HepG2 (cell line): ENCODE measurements around the gene SELENOH. TPM values are rescaled to one million over a fixed set of nuclear protein-coding genes. Genes with fewer than 3 reads are reported as not detected.

Experiments
- AKAP8 ChIP-seq: sonication (generic); formaldehyde crosslinking; IDR thresholded peaks from 2 replicates; pipeline ENCODE4 v1.5.1; 2020; ENCODE audit warnings: mild to moderate bottlenecking, missing genetic modification reagents
- ATF1 ChIP-seq: IDR thresholded peaks from 2 replicates; pipeline ENCODE4 v1.6.1; 2016; ENCODE audit warnings: mild to moderate bottlenecking, control low read depth
- CENPX ChIP-seq: sonication (generic); formaldehyde crosslinking; IDR thresholded peaks from 2 replicates; pipeline ENCODE4 v1.9.0; 2021; ENCODE audit warnings: mild to moderate bottlenecking, missing genetic modification reagents, moderate library complexity
- MZF1 ChIP-seq: sonication (generic); formaldehyde crosslinking; IDR thresholded peaks from 2 replicates; pipeline ENCODE4 v1.8.1; 2023; ENCODE audit warnings: mild to moderate bottlenecking, missing genetic modification reagents, borderline replicate concordance
- POGZ ChIP-seq: sonication (generic); formaldehyde crosslinking; IDR thresholded peaks from 2 replicates; pipeline ENCODE4 v1.4.0; 2020; ENCODE audit warnings: mild to moderate bottlenecking, missing genetic modification reagents
- PPARG ChIP-seq: conservative IDR thresholded peaks from 2 replicates; pipeline ENCODE4 v1.6.1; 2016; ENCODE audit warnings: missing biosample characterization, missing genetic modification reagents
- RBAK ChIP-seq: sonication (generic); formaldehyde crosslinking; IDR thresholded peaks from 2 replicates; pipeline ENCODE4 v1.5.1; 2020; ENCODE audit warnings: mild to moderate bottlenecking, missing genetic modification reagents
- XBP1 ChIP-seq: sonication (generic); formaldehyde crosslinking; IDR thresholded peaks from 2 replicates; pipeline ENCODE4 v1.5.0; 2020; ENCODE audit warnings: missing genetic modification reagents
- ZBTB26 ChIP-seq: IDR thresholded peaks from 2 replicates; pipeline ENCODE4 v1.6.1; 2016; ENCODE audit warnings: missing compliant biosample characterization, missing genetic modification reagents, borderline replicate concordance
- ZFP91 ChIP-seq: sonication (generic); formaldehyde crosslinking; IDR thresholded peaks from 2 replicates; pipeline ENCODE4 v1.9.0; 2022; ENCODE audit warnings: missing genetic modification reagents, mild to moderate bottlenecking, borderline replicate concordance
- ZMAT3 ChIP-seq: sonication (generic); formaldehyde crosslinking; conservative IDR thresholded peaks from 2 replicates; pipeline ENCODE4 v1.7.0; 2021; ENCODE audit warnings: missing genetic modification reagents
- ZNF10 ChIP-seq: sonication (generic); formaldehyde crosslinking; IDR thresholded peaks from 2 replicates; pipeline ENCODE4 v1.4.0; 2020; ENCODE audit warnings: mild to moderate bottlenecking, low read depth, missing genetic modification reagents, borderline replicate concordance
- ZNF563 ChIP-seq: sonication (generic); formaldehyde crosslinking; IDR thresholded peaks from 2 replicates; pipeline ENCODE4 v1.8.0; 2022; ENCODE audit warnings: mild to moderate bottlenecking, moderate library complexity, missing genetic modification reagents
- polyA plus RNA-seq, 8 experiments: library from polyadenylated mRNA; depleted of rRNA in 3 of 8; stranded (reverse) in 7 of 8; unstranded in 1 of 8; fragments of >200 nt; fragmentation: Illumina TruSeq in 4 of 8; extraction: Trizol in 4 of 8; gene quantifications; 2 replicates each; pipeline versions ENCODE4 v1.2.1 to v1.2.3, GENCODE V29; 2011 to 2016; ENCODE audit warnings: low read depth in 4 of 8, missing spikeins in 1 of 8, mixed read lengths in 1 of 8; ENCODE audit not compliant: insufficient read depth in 1 of 8
- total RNA-seq, 5 experiments: library from RNA; depleted of rRNA; stranded (reverse); fragments of >200 nt; fragmentation: Illumina TruSeq; extraction: Trizol; gene quantifications; 2 replicates each; pipeline ENCODE4 v1.2.3, GENCODE V29; 2016; ENCODE audit warnings: low read depth in 1 of 5
- TF ChIP-seq, protein P1 (sequence below): sonication (generic); formaldehyde crosslinking; IDR thresholded peaks from 2 replicates; pipeline ENCODE4 v1.5.0; 2020; ENCODE audit warnings: missing genetic modification reagents
- TF ChIP-seq, protein P2 (sequence below): sonication (generic); formaldehyde crosslinking; IDR thresholded peaks from 2 replicates; pipeline ENCODE4 v1.8.1; 2022; ENCODE audit warnings: mild to moderate bottlenecking, missing genetic modification reagents
- TF ChIP-seq, protein P3 (sequence below): sonication (generic); formaldehyde crosslinking; IDR thresholded peaks from 2 replicates; pipeline ENCODE4 v1.4.0; 2020; ENCODE audit warnings: mild to moderate bottlenecking, missing genetic modification reagents
- TF ChIP-seq, protein P4 (sequence below): sonication (generic); formaldehyde crosslinking; IDR thresholded peaks from 2 replicates; pipeline ENCODE4 v1.9.0; 2021; ENCODE audit warnings: mild to moderate bottlenecking, missing genetic modification reagents

SELENOH gene
- total and polyA plus RNA-seq, 2 of the 13 experiments (the other 11 are each of a cell fraction or from before 2014, with no cell fraction given) = 27.2 to 77.4 TPM

GRCh38 chr11:57712256-57713150, 28.8 kb upstream of the SELENOH start, which contains the start of gene TMX2 (continued):
- TF ChIP-seq ZNF10 (CRISPR knock-in tag) (no peak), PPARG (CRISPR knock-in tag) (no peak), ZBTB26 (no peak), CENPX (CRISPR knock-in tag) (no peak), ZNF563 (CRISPR knock-in tag) (no peak), RBAK (CRISPR knock-in tag) (peak; percentile 53; the same call in 1 of the 2 replicates), XBP1 (CRISPR knock-in tag) (no peak), ZMAT3 (CRISPR knock-in tag) (no peak), POGZ (peak; percentile 76), AKAP8 (no peak), ATF1 (CRISPR knock-in tag) (peak; percentile 97), MZF1 (CRISPR knock-in tag) (no peak), ZFP91 (CRISPR knock-in tag) (peak; percentile 76)
- TF ChIP-seq, protein P1, sequence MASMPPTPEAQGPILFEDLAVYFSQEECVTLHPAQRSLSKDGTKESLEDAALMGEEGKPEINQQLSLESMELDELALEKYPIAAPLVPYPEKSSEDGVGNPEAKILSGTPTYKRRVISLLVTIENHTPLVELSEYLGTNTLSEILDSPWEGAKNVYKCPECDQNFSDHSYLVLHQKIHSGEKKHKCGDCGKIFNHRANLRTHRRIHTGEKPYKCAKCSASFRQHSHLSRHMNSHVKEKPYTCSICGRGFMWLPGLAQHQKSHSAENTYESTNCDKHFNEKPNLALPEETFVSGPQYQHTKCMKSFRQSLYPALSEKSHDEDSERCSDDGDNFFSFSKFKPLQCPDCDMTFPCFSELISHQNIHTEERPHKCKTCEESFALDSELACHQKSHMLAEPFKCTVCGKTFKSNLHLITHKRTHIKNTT (CRISPR knock-in tag) = no peak
- TF ChIP-seq, protein P2, sequence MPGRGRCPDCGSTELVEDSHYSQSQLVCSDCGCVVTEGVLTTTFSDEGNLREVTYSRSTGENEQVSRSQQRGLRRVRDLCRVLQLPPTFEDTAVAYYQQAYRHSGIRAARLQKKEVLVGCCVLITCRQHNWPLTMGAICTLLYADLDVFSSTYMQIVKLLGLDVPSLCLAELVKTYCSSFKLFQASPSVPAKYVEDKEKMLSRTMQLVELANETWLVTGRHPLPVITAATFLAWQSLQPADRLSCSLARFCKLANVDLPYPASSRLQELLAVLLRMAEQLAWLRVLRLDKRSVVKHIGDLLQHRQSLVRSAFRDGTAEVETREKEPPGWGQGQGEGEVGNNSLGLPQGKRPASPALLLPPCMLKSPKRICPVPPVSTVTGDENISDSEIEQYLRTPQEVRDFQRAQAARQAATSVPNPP (CRISPR knock-in tag) = no peak
- TF ChIP-seq, protein P3, sequence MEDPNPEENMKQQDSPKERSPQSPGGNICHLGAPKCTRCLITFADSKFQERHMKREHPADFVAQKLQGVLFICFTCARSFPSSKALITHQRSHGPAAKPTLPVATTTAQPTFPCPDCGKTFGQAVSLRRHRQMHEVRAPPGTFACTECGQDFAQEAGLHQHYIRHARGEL (CRISPR knock-in tag) = no peak
- TF ChIP-seq, protein P4, sequence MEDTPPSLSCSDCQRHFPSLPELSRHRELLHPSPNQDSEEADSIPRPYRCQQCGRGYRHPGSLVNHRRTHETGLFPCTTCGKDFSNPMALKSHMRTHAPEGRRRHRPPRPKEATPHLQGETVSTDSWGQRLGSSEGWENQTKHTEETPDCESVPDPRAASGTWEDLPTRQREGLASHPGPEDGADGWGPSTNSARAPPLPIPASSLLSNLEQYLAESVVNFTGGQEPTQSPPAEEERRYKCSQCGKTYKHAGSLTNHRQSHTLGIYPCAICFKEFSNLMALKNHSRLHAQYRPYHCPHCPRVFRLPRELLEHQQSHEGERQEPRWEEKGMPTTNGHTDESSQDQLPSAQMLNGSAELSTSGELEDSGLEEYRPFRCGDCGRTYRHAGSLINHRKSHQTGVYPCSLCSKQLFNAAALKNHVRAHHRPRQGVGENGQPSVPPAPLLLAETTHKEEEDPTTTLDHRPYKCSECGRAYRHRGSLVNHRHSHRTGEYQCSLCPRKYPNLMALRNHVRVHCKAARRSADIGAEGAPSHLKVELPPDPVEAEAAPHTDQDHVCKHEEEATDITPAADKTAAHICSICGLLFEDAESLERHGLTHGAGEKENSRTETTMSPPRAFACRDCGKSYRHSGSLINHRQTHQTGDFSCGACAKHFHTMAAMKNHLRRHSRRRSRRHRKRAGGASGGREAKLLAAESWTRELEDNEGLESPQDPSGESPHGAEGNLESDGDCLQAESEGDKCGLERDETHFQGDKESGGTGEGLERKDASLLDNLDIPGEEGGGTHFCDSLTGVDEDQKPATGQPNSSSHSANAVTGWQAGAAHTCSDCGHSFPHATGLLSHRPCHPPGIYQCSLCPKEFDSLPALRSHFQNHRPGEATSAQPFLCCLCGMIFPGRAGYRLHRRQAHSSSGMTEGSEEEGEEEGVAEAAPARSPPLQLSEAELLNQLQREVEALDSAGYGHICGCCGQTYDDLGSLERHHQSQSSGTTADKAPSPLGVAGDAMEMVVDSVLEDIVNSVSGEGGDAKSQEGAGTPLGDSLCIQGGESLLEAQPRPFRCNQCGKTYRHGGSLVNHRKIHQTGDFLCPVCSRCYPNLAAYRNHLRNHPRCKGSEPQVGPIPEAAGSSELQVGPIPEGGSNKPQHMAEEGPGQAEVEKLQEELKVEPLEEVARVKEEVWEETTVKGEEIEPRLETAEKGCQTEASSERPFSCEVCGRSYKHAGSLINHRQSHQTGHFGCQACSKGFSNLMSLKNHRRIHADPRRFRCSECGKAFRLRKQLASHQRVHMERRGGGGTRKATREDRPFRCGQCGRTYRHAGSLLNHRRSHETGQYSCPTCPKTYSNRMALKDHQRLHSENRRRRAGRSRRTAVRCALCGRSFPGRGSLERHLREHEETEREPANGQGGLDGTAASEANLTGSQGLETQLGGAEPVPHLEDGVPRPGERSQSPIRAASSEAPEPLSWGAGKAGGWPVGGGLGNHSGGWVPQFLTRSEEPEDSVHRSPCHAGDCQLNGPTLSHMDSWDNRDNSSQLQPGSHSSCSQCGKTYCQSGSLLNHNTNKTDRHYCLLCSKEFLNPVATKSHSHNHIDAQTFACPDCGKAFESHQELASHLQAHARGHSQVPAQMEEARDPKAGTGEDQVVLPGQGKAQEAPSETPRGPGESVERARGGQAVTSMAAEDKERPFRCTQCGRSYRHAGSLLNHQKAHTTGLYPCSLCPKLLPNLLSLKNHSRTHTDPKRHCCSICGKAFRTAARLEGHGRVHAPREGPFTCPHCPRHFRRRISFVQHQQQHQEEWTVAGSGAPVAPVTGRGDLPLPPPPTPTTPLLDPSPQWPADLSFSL = no peak
